CD14-positive monocyte (primary cell): ENCODE measurements around the gene MITF. TPM values are rescaled to one million over a fixed set of nuclear protein-coding genes. Genes with fewer than 3 reads are reported as not detected.

Source experiments
- DNase-seq, 3 donors: peaks; one replicate each; pipeline ENCODE4 v3.0.0-alpha.2; 2011 to 2022
- H2AFZ ChIP-seq: 2 replicates; pipeline ENCODE4 v1.6.0; 2012; ENCODE audit warnings: mild to moderate bottlenecking, low read depth, low read length, inconsistent platforms; ENCODE audit not compliant: insufficient read depth, poor library complexity, severe bottlenecking
- H3K27ac ChIP-seq, 2 donors: 1 replicate in 1 of 2; 2 replicates in 1 of 2; pipeline ENCODE4 v1.5.1; 2012 to 2013; ENCODE audit warnings: low read length in 2 of 2, control low read depth in 1 of 2, inconsistent platforms in 1 of 2, low read depth in 1 of 2, mild to moderate bottlenecking in 1 of 2
- H3K27me3 ChIP-seq, 2 donors: one replicate each; pipeline versions ENCODE4 v1.6.0 to v1.6.1; 2011 to 2013; ENCODE audit warnings: low read length in 2 of 2; ENCODE audit not compliant: control insufficient read depth in 2 of 2, insufficient read depth in 2 of 2
- H3K36me3 ChIP-seq, 2 donors: replicated peaks in 1 of 2; 1 replicate in 1 of 2; 2 replicates in 1 of 2; pipeline versions ENCODE4 v1.5.1 to v1.6.1; 2012 to 2013; ENCODE audit warnings: low read length in 2 of 2, control low read depth in 1 of 2, inconsistent platforms in 1 of 2, mild to moderate bottlenecking in 1 of 2; ENCODE audit not compliant: insufficient read depth in 2 of 2, control insufficient read depth in 1 of 2
- H3K4me1 ChIP-seq, 2 donors: 1 replicate in 1 of 2; 2 replicates in 1 of 2; pipeline versions ENCODE4 v1.5.1 to v1.6.1; 2012 to 2013; ENCODE audit warnings: low read length in 2 of 2, control low read depth in 1 of 2, inconsistent platforms in 1 of 2, mild to moderate bottlenecking in 1 of 2, moderate library complexity in 1 of 2; ENCODE audit not compliant: insufficient read depth in 2 of 2, control insufficient read depth in 1 of 2
- H3K4me2 ChIP-seq: replicated peaks from 2 replicates; pipeline ENCODE3; 2012; ENCODE audit warnings: low read length, moderate library complexity, mild to moderate bottlenecking; ENCODE audit not compliant: poor library complexity, severe bottlenecking; ENCODE audit errors: extremely low read depth
- H3K4me3 ChIP-seq, 3 experiments: fragments of 200-600 bp in 1 of 3; sonication (generic) in 1 of 3; replicated peaks in 1 of 3; 1 replicate in 2 of 3; 2 replicates in 1 of 3; pipeline ENCODE4 v1.5.1; 2011 to 2013; ENCODE audit warnings: low read length in 3 of 3, mild to moderate bottlenecking in 3 of 3, control low read depth in 2 of 3, low read depth in 2 of 3, inconsistent platforms in 1 of 3, moderate library complexity in 1 of 3
- H3K79me2 ChIP-seq: 2 replicates; pipeline ENCODE4 v1.6.0; 2012; ENCODE audit warnings: mild to moderate bottlenecking, control low read depth, inconsistent platforms, low read length, moderate library complexity; ENCODE audit not compliant: insufficient read depth
- H3K9ac ChIP-seq: 2 replicates; pipeline ENCODE4 v1.6.0; 2017; ENCODE audit warnings: low read length, mild to moderate bottlenecking; ENCODE audit not compliant: insufficient read depth, poor library complexity, severe bottlenecking
- H3K9me3 ChIP-seq, 2 donors: replicated peaks in 1 of 2; 1 replicate in 1 of 2; 2 replicates in 1 of 2; pipeline versions ENCODE4 v1.5.1 to v1.6.1; 2012 to 2013; ENCODE audit warnings: low read length in 2 of 2, control low read depth in 1 of 2; ENCODE audit not compliant: control insufficient read depth in 1 of 2, insufficient read depth in 1 of 2
- H4K20me1 ChIP-seq: 2 replicates; pipeline ENCODE4 v1.6.0; 2012; ENCODE audit warnings: mild to moderate bottlenecking, low read length, control low read depth, moderate library complexity; ENCODE audit not compliant: insufficient read depth
- H3K27ac Mint-ChIP-seq, 7 donors: one replicate each; pipeline ENCODE4 v1.8.0; 2020; ENCODE audit warnings: mild to moderate bottlenecking in 7 of 7, mixed read lengths in 7 of 7, moderate library complexity in 6 of 7, inconsistent platforms in 2 of 7
- H3K27me3 Mint-ChIP-seq, 3 donors: one replicate each; pipeline ENCODE4 v1.8.0; 2021 to 2022; ENCODE audit warnings: low read depth in 3 of 3, mild to moderate bottlenecking in 3 of 3, mixed read lengths in 3 of 3, moderate library complexity in 3 of 3, inconsistent platforms in 1 of 3
- H3K36me3 Mint-ChIP-seq, 2 donors: one replicate each; pipeline ENCODE4 v1.8.0; 2020; ENCODE audit warnings: mixed read lengths in 2 of 2, inconsistent platforms in 1 of 2, mild to moderate bottlenecking in 1 of 2
- H3K4me1 Mint-ChIP-seq: one replicate; pipeline ENCODE4 v1.8.0; 2020; ENCODE audit warnings: mild to moderate bottlenecking, mixed read lengths
- H3K4me3 Mint-ChIP-seq, 2 donors: one replicate each; pipeline ENCODE4 v1.8.0; 2020; ENCODE audit warnings: mild to moderate bottlenecking in 2 of 2, mixed read lengths in 2 of 2, moderate library complexity in 1 of 2
- H3K9me3 Mint-ChIP-seq, 7 donors: one replicate each; pipeline ENCODE4 v1.8.0; 2020 to 2022; ENCODE audit warnings: mixed read lengths in 7 of 7, mild to moderate bottlenecking in 6 of 7, moderate library complexity in 6 of 7, inconsistent platforms in 2 of 7
- CTCF ChIP-seq: fragments of 200-600 bp; IDR thresholded peaks from one replicate; pipeline ENCODE4 v1.8.0; 2022; ENCODE audit warnings: antibody characterized with exemption, mild to moderate bottlenecking
- WGBS: methylation state at CpG from one replicate; pipeline ENCODE4 v1.1.5; 2013; ENCODE audit warnings: missing lambda C conversion rate; ENCODE audit not compliant: insufficient coverage; 5-methylcytosine and 5-hydroxymethylcytosine counted together
- intact Hi-C, 2 donors: fragments of 100-400 bp; cut with micrococcal nuclease; formaldehyde crosslinking; loops; one replicate each; pipeline versions ENCODE4 v1.15.0 to v1.15.1; 2023
- polyA plus RNA-seq, 3 donors: library from polyadenylated mRNA; depleted of rRNA in 1 of 3; unstranded in 2 of 3; stranded (reverse) in 1 of 3; fragments of 300-500 nt in 2 of 3; fragments of >200 nt in 1 of 3; fragmentation: Illumina TruSeq in 2 of 3; gene quantifications; 1 replicate in 2 of 3; 2 replicates in 1 of 3; pipeline ENCODE4 v1.2.3, GENCODE V29; 2012 to 2021
- small RNA-seq: library from RNA; depleted of rRNA; stranded (forward); fragments of <200 nt; gene quantifications from one replicate; pipeline ENCODE3, GENCODE V24; 2012; ENCODE audit warnings: low read depth; ENCODE audit not compliant: insufficient read length

Gene MITF
- polyA plus RNA-seq, 3 donors, result 7.0 to 15.1 (median 12.1) TPM

- Histone ChIP-seq H2AFZ (no peak overlapping the region), H3K27ac (no peak overlapping the region), H3K4me3 (no peak overlapping the region), H3K79me2 (no peaks in the 10 kb centered on the region), H3K4me2 (no peak overlapping the region), H3K9me3 (no peaks in the 10 kb centered on the region), H3K27me3 (no peaks in the 10 kb centered on the region), H3K36me3 (no peaks in the 10 kb centered on the region), H3K4me1 (peaks cover 11 to 16% of the 10 kb centered on the region in 2 donors), H4K20me1 (no peaks in the 10 kb centered on the region), H3K9ac (no peak overlapping the region)
- Mint-ChIP-seq H3K36me3 (no peaks in the 10 kb centered on the region), H3K4me1 (peaks cover 17% of the 10 kb centered on the region), H3K4me3 (no peak overlapping the region), H3K27me3 (peaks cover 0 to 2% (median 0%) of the 10 kb centered on the region in 3 donors), H3K9me3 (peaks cover 0 to 13% (median 6%) of the 10 kb centered on the region in 7 donors), H3K27ac (peak overlapping the region in 1 of 7 donors; percentile 83)
- WGBS, result no CpG with 5 or more reads among the region's 2 CpGs
- intact Hi-C loops, result no loop called here
- DNase-seq, result peak; percentile 13 to 42 (median 24)
- TF ChIP-seq CTCF, result no peak
Measured at GRCh38 chr3:70010346-70010745, 271.1 kb downstream of the MITF start.

DNA sequence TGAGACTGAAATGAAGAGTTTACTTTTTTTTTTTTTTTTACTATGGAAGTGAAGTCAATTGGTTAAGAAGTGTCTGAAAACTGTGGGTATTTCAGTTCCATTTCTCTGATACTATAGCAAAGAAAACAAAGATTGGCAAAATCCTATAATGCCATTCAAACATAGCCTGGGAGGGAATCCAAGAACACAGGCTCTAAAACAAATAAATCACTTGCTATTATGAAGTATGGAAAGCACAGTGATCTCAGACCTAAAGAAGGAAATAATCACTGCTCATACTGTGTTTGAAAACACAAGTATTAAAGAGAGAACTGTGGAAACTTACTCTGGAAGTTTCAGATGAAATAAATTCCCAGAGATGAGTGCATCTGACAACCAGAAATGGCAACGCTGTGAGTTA is 272.3 kb downstream of the MITF start:
- Histone ChIP-seq H3K4me2 (no peak overlapping the region), H3K4me3 (no peak overlapping the region), H3K9ac (no peak overlapping the region), H3K79me2 (no peaks in the 10 kb centered on the region), H3K4me1 (peaks cover 0 to 6% of the 10 kb centered on the region in 2 donors), H3K27me3 (no peaks in the 10 kb centered on the region), H3K36me3 (no peaks in the 10 kb centered on the region), H2AFZ (no peak overlapping the region), H3K27ac (no peak overlapping the region), H4K20me1 (no peaks in the 10 kb centered on the region), H3K9me3 (no peaks in the 10 kb centered on the region)
- Mint-ChIP-seq H3K9me3 (peaks cover 0 to 14% (median 6%) of the 10 kb centered on the region in 7 donors), H3K36me3 (no peaks in the 10 kb centered on the region), H3K4me1 (peaks cover 7% of the 10 kb centered on the region), H3K27ac (no peak overlapping the region), H3K4me3 (no peak overlapping the region), H3K27me3 (peaks cover 0 to 2% (median 0%) of the 10 kb centered on the region in 3 donors)
- no peak for TF ChIP-seq CTCF
- intact Hi-C loops, result no loop called here
- DNase-seq, result no peak
- WGBS, result 100% methylated on average over 1 of the region's 1 CpG

Small RNAs within 50 kb of the gene (small RNA-seq; reads per million reads assigned to genes)
- not detected for gene RN7SL418P
